Stimulated activated naive CD8-positive, alpha-beta T cell treated with anti-CD3 and anti-CD28 coated beads, Interleukin-15, Interleukin-2, amounts not matched to agents 100 ng/mL and 50 ng/mL, for 24 hours (primary cell): ENCODE results near the gene NOL9.

Experiments used
- H3K27ac Mint-ChIP-seq: one replicate; pipeline ENCODE4 v1.8.0; 2021; ENCODE audit warnings: mild to moderate bottlenecking, mixed read lengths
- H3K27me3 Mint-ChIP-seq: one replicate; pipeline ENCODE4 v1.8.0; 2021; ENCODE audit warnings: mixed read lengths
- H3K36me3 Mint-ChIP-seq: one replicate; pipeline ENCODE4 v1.8.0; 2021; ENCODE audit warnings: low read depth, mixed read lengths
- H3K4me1 Mint-ChIP-seq: one replicate; pipeline ENCODE4 v1.8.0; 2021; ENCODE audit warnings: low read depth, mixed read lengths
- H3K4me3 Mint-ChIP-seq: one replicate; pipeline ENCODE4 v1.8.0; 2021; ENCODE audit warnings: mild to moderate bottlenecking, mixed read lengths
- H3K9me3 Mint-ChIP-seq: one replicate; pipeline ENCODE4 v1.8.0; 2021; ENCODE audit warnings: mixed read lengths

Gene NOL9

GRCh38 chr1:6474815-6475282 is 79.5 kb downstream of the NOL9 start:
- Mint-ChIP-seq H3K4me1 (no peaks in the 10 kb centered on the region), H3K27ac (no peak overlapping the region), H3K4me3 (no peak overlapping the region), H3K36me3 (no peaks in the 10 kb centered on the region), H3K9me3 (no peaks in the 10 kb centered on the region), H3K27me3 (no peaks in the 10 kb centered on the region)

- no peaks in the 10 kb centered on the region for H3K36me3 Mint-ChIP-seq
- H3K27me3 Mint-ChIP-seq: no peaks in the 10 kb centered on the region
- no peak overlapping the region for H3K4me3 Mint-ChIP-seq
- no peaks in the 10 kb centered on the region for H3K9me3 Mint-ChIP-seq
- H3K4me1 Mint-ChIP-seq: no peaks in the 10 kb centered on the region
- H3K27ac Mint-ChIP-seq: no peak overlapping the region
These were observed 80.1 kb downstream of the NOL9 start for GRCh38 chr1:6473974-6474814.

GRCh38 chr1:6473156-6473555 is 81.2 kb downstream of the NOL9 start:
- Mint-ChIP-seq H3K4me1 (no peaks in the 10 kb centered on the region), H3K27me3 (no peaks in the 10 kb centered on the region), H3K27ac (no peak overlapping the region), H3K9me3 (no peaks in the 10 kb centered on the region), H3K36me3 (no peaks in the 10 kb centered on the region), H3K4me3 (no peak overlapping the region)

GRCh38 chr1:6472391-6472790 is 81.9 kb downstream of the NOL9 start:
- Mint-ChIP-seq H3K9me3 (no peaks in the 10 kb centered on the region), H3K27me3 (no peaks in the 10 kb centered on the region), H3K36me3 (no peaks in the 10 kb centered on the region), H3K27ac (no peak overlapping the region), H3K4me1 (no peaks in the 10 kb centered on the region), H3K4me3 (no peak overlapping the region)

GRCh38 chr1:6471970-6472368 is 82.3 kb downstream of the NOL9 start:
- H3K4me1 Mint-ChIP-seq: no peaks in the 10 kb centered on the region
- H3K36me3 Mint-ChIP-seq: no peaks in the 10 kb centered on the region
- no peaks in the 10 kb centered on the region for H3K9me3 Mint-ChIP-seq
- no peaks in the 10 kb centered on the region for H3K27me3 Mint-ChIP-seq
- H3K4me3 Mint-ChIP-seq: no peak overlapping the region
- no peak overlapping the region for H3K27ac Mint-ChIP-seq
